ENCODE measurements around the gene HOXD8.

HOXD8 gene

DNA sequence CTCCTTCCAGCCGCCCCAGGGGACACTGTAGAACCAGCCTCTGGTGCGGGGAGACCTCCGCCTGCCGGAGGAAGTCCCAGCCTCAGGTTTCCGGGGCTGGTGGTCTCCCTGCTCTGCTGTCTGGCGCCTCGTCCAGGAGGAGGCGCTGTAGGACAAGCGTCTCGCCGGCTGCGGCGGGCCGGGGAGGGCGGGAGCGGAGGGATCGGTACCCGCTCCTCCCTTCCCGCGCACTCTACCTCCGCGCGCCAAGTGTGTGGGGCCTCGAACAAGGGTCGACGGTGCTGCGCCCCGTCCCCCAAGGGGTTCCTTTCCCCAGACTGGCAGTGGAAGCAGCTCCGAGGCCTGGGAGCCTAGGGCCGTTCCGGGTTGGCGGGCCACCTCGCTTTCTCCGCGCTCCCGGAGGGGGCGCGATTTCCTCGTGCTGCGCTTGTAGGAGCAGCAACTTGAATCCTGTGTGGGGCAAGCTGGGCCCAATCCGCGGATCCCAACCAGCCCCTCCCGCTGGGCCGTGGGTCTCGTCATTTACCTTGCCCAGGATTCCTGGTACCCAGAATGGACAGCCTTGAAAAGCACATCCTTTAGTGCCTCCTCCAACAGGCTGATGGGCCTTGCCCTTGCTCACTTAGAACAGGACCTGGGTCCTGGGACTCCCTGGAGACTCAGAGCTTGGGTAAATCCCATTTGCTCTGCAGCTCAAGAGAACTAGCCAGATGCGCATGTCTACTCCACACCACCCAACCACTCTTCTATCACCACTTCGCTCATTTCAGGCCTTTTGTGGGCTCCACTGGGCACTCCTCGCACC is 11.2 kb downstream of the HOXD8 start:
- CTCF ChIA-PET: interaction anchor here (0.5 to 7.5 kb wide), 71 partner anchors 9 to 1760 kb away, joined by 3 to 104 read pairs (median 4); partner anchors contain the start of genes HOXD4 and MTX2
- Histone ChIP-seq H3K9me3 (ENCODE audit: control insufficient read depth, insufficient read depth, low read depth, low read length) (no peaks in the 10 kb centered on the region), H3K4me1 (ENCODE audit: control insufficient read depth, insufficient read depth, low read length) (peaks cover 8% of the 10 kb centered on the region; the same call in 1 of the 2 replicates), H3K27ac (ENCODE audit: extremely low read depth, low read depth, low read length) (peak overlapping the region; percentile 60; the same call in 1 of the 2 replicates), H3K4me3 (ENCODE audit: low read depth, low read length) (peak overlapping the region; percentile 55), H3K36me3 (ENCODE audit: control insufficient read depth in 2 of 2, insufficient read depth in 1 of 2, low read length in 2 of 2) (no peaks in the 10 kb centered on the region)
- POLR2A ChIA-PET: interaction anchor here (0.9 to 1.5 kb wide), 5 partner anchors 9 to 422 kb away, joined by 3 to 6 read pairs (median 4); partner anchors contain the start of gene MTX2
- TF ChIP-seq ZNF529 (tag by site-specific recombination; IDR thresholded peaks at IDR 0.05; ENCODE audit: insufficient replicate concordance): no peak
- TF ChIP-seq ZSCAN23 (tag by site-specific recombination; IDR thresholded peaks at IDR 0.05): no peak
- TF ChIP-seq HOXA7 (CRISPR knock-in tag; IDR thresholded peaks at IDR 0.05; ENCODE audit: borderline replicate concordance): no peak
- no peak for TF ChIP-seq ZBTB7A (tag by site-specific recombination; IDR thresholded peaks at IDR 0.05; ENCODE audit: low read depth)
- TF ChIP-seq EGR2 (tag by site-specific recombination; IDR thresholded peaks at IDR 0.05; ENCODE audit: low read depth): no peak
- no peak for TF ChIP-seq HOXD13 (CRISPR knock-in tag; IDR thresholded peaks at IDR 0.05; ENCODE audit: borderline replicate concordance)
- no peak for TF ChIP-seq ZNF558 (tag by site-specific recombination; IDR thresholded peaks at IDR 0.05)
- TF ChIP-seq ZBTB48 (tag by site-specific recombination; IDR thresholded peaks at IDR 0.05): 0 out of 2 replicates have a peak, but pooled peaks have one; percentile 58
- TF ChIP-seq ZNF19 (tag by site-specific recombination; IDR thresholded peaks at IDR 0.05; ENCODE audit: low read depth): no peak
- TF ChIP-seq, protein P1, sequence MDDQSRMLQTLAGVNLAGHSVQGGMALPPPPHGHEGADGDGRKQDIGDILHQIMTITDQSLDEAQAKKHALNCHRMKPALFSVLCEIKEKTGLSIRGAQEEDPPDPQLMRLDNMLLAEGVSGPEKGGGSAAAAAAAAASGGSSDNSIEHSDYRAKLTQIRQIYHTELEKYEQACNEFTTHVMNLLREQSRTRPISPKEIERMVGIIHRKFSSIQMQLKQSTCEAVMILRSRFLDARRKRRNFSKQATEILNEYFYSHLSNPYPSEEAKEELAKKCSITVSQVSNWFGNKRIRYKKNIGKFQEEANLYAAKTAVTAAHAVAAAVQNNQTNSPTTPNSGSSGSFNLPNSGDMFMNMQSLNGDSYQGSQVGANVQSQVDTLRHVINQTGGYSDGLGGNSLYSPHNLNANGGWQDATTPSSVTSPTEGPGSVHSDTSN (CRISPR knock-in tag; IDR thresholded peaks at IDR 0.05): peak; percentile 70
- peak; percentile 59; the same call in 1 of the 2 replicates for TF ChIP-seq ZNF2 (tag by site-specific recombination; IDR thresholded peaks at IDR 0.05)
- no peak for TF ChIP-seq MYNN (tag by site-specific recombination; IDR thresholded peaks at IDR 0.05; ENCODE audit: borderline replicate concordance)
- TF ChIP-seq ZNF660 (tag by site-specific recombination; IDR thresholded peaks at IDR 0.05): peak; percentile 42; the same call in 1 of the 2 replicates
- no peak for TF ChIP-seq ZNF132 (tag by site-specific recombination; IDR thresholded peaks at IDR 0.05; ENCODE audit: borderline replicate concordance)
- TF ChIP-seq ZNF571 (tag by site-specific recombination; IDR thresholded peaks at IDR 0.05): no peak
- TF ChIP-seq ZNF830 (tag by site-specific recombination; IDR thresholded peaks at IDR 0.05; ENCODE audit: low read depth): no peak
- no peak for TF ChIP-seq ZNF350 (tag by site-specific recombination; IDR thresholded peaks at IDR 0.05)
- no peak for TF ChIP-seq ZFP37 (tag by site-specific recombination; IDR thresholded peaks at IDR 0.05)
- TF ChIP-seq ZNF76 (tag by site-specific recombination; IDR thresholded peaks at IDR 0.05; ENCODE audit: borderline replicate concordance, low read depth): no peak; the same call in 1 of the 2 replicates
- no peak for TF ChIP-seq ZNF433 (tag by site-specific recombination; IDR thresholded peaks at IDR 0.05; ENCODE audit: low read depth)
- no peak for TF ChIP-seq ZNF664 (tag by site-specific recombination; IDR thresholded peaks at IDR 0.05)
- TF ChIP-seq ZIC2 (tag by site-specific recombination; IDR thresholded peaks at IDR 0.05): no peak
- peak; percentile 10 for TF ChIP-seq SETDB1 (IDR thresholded peaks at IDR 0.05; ENCODE audit: insufficient read length, low read length)
- TF ChIP-seq ZNF214 (tag by site-specific recombination; IDR thresholded peaks at IDR 0.05; ENCODE audit: borderline replicate concordance): no peak
- no peak for TF ChIP-seq ZNF175 (tag by site-specific recombination; IDR thresholded peaks at IDR 0.05)
- no peak for TF ChIP-seq KLF10 (tag by site-specific recombination; IDR thresholded peaks at IDR 0.05)
- TF ChIP-seq, protein P2, sequence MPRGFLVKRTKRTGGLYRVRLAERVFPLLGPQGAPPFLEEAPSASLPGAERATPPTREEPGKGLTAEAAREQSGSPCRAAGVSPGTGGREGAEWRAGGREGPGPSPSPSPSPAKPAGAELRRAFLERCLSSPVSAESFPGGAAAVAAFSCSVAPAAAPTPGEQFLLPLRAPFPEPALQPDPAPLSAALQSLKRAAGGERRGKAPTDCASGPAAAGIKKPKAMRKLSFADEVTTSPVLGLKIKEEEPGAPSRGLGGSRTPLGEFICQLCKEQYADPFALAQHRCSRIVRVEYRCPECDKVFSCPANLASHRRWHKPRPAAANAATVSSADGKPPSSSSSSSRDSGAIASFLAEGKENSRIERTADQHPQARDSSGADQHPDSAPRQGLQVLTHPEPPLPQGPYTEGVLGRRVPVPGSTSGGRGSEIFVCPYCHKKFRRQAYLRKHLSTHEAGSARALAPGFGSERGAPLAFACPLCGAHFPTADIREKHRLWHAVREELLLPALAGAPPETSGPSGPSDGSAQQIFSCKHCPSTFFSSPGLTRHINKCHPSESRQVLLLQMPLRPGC (tag by site-specific recombination; IDR thresholded peaks at IDR 0.05): no peak
- TF ChIP-seq ZNF248 (tag by site-specific recombination; IDR thresholded peaks at IDR 0.05): no peak
- TF ChIP-seq, protein P3, sequence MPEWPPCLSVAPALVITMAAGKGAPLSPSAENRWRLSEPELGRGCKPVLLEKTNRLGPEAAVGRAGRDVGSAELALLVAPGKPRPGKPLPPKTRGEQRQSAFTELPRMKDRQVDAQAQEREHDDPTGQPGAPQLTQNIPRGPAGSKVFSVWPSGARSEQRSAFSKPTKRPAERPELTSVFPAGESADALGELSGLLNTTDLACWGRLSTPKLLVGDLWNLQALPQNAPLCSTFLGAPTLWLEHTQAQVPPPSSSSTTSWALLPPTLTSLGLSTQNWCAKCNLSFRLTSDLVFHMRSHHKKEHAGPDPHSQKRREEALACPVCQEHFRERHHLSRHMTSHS (tag by site-specific recombination; IDR thresholded peaks at IDR 0.05): no peak
- no peak for TF ChIP-seq ZNF510 (tag by site-specific recombination; IDR thresholded peaks at IDR 0.05; ENCODE audit: insufficient replicate concordance)
- no peak for TF ChIP-seq ZNF623 (tag by site-specific recombination; IDR thresholded peaks at IDR 0.05)
